ENCODE data around the gene ZFAND2B.

ZFAND2B gene

DNA sequence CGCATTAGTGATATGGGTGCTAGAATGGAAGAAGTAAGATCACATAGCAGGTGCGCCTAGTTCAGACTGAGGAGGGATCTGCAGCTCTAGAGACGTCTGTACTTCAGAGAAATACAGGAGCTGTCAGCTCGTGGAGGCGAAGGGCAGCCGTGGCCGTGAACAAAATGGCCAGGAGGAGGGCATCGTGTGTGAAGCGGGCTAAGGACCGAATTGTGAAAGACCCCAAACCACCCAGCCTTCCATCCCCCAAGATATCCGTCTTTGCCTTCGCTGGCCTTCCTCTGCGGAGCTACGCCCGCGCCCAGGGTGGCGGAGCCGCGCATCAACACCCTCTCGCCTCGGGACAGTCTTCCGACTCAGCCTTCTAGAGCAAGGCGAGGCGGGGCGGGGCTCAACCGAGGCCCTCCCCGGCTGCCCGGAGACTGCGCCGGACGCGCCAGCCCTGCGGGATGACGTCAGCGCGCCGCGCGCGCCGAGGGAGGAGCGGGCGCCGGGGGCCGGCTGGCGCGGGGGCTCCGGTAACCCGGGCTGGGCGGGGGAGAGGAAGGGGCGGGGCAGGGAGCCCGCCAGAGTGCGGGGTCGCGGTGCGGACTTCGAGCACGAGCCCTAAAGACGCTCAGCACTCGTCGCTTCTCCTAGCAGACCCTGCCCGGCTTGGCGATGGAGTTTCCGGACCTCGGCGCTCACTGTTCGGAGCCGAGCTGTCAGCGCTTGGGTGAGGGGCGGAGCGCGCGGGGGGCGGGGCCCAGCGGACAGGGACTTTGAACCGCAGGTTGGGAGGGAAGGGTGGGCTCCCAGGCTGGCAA lies at the start of gene ZFAND2B:
ZFAND2B (plus strand) TSS at position 455 of the 806 bp plus-strand sequence; CDS start at position 661, 206 bp downstream.
- DNase-seq, result peak; percentile 74

DNA sequence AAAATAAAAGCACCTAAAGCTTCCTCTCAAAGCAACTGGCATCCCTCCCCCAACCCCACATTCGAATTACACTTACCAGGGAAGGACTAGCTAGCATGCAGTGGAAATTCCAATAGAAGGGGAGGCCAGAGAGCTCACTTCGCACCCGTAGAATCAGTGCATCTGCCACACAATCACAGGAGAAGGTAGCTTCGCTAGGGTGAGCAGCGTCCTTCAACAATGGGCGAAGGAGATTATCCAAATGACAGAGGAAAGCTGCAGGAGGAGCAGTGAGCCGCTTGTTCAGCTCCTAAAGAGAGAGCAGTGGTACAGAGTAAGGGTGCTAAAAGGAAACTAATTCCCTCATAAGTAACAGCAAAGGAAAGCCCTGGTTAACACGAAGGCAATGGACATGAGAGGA lies 49.2 kb upstream of the ZFAND2B start:
- DNase-seq, result no peak

DNA sequence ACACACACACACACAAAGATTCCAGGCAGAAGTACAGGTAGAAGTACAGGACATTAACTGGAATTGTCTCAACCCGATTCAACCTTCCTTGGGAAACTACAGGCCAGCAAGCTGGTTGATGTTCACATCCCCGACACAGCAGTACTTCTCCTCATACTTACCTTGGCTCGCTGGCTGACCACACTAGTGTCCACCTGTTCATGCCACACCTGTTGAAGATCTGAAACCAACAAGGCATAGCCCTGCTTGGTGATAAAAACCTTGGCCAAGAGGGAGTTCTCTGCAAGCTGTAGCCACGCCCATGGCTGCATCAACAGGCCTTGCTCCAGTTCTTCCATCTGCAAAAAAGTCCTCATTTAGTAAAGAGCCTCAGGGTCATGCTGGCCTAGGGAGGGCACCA lies 48.6 kb upstream of the ZFAND2B start:
- no peak for DNase-seq

DNA sequence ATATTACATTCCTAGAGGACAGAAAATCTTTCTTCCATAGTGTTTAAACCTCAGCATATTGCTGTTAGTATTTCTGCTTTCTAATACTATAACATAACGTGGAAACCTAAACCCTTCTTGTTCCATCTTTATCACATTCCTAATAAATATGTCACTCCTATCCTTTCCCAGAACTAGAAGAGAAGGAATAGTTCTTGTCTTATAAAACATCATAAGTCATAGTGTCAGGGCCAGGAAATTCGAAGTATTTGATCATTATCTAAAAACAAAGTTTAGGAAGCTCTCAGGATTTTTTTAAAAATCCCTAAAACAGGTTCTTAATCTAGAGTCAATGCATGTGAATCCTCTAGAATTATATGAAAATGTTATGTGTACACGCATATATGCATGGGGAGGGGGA lies 48.0 kb upstream of the ZFAND2B start:
- no peak for DNase-seq

DNA sequence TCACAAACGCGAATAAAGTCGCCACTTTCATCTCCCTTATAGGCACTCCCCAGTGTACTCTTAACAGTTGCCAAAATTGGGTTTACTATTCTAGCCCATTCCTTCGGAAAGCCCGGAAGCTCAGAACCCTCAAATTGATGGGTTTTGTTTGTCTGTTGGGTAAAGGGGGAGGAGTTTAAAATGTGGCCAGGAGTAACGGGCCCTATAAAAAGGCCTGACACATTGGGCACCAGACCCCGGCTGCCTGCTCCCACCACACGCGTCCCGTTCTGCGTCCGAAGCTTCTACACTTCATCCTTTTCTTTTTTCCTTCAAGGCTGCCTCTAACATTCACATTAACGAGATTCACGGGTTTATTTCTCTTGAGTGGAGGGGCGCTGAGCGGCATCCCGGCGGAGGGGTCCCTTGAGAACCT lies 46.8 kb upstream of the ZFAND2B start:
- DNase-seq, result no peak

DNA sequence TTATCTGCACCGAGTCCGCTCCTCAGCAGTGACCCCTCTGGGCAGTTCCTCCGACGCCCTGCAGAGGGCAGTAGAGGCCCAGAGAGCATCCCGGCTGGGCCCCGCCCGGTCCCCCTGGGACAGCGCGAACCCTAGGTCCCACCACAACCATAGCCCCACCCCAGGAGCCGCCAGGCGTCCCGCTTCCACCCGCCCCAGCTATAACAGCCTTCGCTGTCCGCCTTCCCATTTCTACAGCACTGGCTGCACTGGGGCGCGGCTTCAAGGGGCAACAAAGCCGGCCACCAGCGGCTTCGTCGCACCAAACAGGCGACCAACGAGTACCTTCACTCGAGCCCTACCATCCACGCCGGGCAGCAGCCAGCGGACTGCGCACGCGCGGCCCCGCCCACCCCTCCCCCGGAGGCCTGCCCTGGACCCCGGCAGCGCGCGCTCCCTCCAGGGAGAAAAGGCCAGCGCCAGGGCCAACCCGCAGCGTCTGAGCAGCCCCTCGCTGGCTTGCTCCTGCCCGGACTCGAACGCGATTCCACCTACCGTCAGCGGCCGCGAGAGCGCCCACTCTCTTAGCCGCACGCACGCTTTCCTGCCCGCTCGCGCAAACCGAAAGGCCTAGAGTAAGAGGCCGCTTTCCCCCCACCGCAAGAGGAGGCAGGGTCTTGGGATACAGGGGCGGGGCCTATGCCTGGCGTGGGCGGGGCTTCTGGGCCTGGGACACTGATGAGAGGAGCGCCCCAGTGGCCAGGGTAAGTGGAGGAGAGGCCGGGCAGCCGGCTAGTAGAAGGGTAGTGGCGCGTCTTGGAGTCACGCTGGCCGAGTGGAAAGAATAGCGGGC lies 46.2 kb upstream of the ZFAND2B start, which contains the start of gene NHEJ1:
NHEJ1 (minus strand) TSS at position 630 of the 832 bp plus-strand sequence. CDS start 2,453 bp downstream, outside the sequence.
- DNase-seq, result peak; percentile 86

DNA sequence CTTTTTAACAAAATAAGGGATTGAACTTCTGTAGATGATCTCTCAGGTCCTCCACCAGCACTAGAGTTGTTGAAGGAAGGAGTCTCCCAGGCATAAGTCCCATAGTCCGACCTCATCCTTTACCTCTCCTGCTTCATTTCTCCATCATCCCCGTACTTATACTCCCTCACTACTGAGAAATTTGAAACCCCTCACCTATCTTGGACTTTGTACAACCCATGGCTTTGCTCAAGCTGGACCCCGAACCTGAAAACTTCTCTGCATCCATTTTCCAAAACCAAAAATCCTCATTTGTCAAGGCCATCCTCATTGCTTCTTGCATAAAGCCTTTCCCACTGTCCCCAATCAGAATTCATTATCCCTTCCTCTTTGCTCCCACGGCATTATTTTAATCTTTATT lies 45.5 kb upstream of the ZFAND2B start:
- no peak for DNase-seq

GRCh38 chr2:219163156-219163555 lies 43.4 kb upstream of the ZFAND2B start:
- DNase-seq, result no peak

- DNase-seq, result no peak
Measured at GRCh38 chr2:219165058-219165911, 41.3 kb upstream of the ZFAND2B start.

- DNase-seq, result no peak
Measured at GRCh38 chr2:219167997-219168396, 38.6 kb upstream of the ZFAND2B start.

DNA sequence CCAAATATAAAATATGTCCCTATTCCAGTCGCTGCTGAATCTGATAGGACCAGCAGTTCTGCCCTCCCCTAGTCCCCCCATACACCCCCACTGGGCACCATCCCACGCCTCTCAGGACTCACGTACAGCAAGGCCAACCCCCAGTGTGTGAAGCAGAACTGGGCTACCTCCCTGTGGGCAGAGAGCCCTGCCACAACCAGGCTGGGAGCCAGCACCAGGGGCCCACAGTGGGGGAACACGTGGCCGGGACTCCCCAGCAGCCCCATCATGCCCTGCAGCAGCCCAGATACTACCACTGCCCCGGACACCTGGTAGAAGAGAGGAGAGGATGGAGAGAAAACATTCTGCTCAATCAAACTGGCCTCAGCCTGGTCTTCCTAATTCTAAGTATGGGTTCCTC lies 38.1 kb upstream of the ZFAND2B start:
- no peak for DNase-seq

- DNase-seq, result no peak
Measured at GRCh38 chr2:219168932-219169331, 37.6 kb upstream of the ZFAND2B start.

- no peak for DNase-seq
Measured at GRCh38 chr2:219169930-219170654, 36.5 kb upstream of the ZFAND2B start, which contains the start of gene SLC23A3. Gene SLC23A3 (minus strand): TSS chr2:219170029. CDS start chr2:219169984, 45 bp downstream.

- DNase-seq, result no peak
Measured at GRCh38 chr2:219171231-219171651, 35.3 kb upstream of the ZFAND2B start.

- DNase-seq, result no peak
Measured at GRCh38 chr2:219172231-219173154, 34.1 kb upstream of the ZFAND2B start.

DNA sequence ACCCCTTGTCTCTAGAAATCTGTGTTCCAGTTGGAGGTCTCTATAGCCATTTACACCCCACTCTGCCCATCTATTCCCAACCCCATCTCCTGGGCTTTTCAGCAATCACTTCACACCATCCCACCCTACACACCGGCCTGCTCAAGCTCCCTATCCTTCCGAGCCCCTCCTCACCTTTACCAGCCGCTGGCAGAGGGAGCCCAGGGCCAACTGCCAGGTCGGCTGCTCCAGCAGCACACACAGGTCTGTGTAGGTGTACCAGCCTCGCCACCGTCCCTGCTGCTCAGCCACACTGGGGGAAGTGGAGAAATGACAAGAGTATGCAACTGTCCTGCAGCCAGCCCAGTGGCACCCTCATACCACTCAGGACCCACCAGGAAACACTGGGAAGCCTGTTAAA lies 33.4 kb upstream of the ZFAND2B start:
- no peak for DNase-seq

- DNase-seq, result no peak
Measured at GRCh38 chr2:219174146-219174545, 32.4 kb upstream of the ZFAND2B start.

DNA sequence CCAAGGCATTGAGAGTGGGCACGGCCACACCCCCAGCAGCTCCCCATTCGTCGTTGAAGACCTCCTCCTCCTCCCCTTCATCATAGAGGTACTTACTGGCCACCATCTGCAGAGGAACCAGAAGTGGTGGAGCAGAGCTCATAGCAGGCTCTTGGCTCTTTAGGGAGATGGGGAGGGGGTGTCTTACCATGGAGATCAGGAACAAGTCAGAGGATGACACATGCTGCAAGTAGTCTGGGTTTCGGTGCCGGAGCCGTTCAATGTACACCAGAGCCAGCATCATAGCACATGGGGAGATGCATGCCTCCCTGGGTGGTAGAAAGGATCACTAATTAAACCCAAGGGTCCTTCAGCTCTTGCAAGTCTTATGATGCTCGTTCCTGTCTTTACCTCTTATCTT lies 31.8 kb upstream of the ZFAND2B start:
- DNase-seq, result no peak

- DNase-seq, result no peak
Measured at GRCh38 chr2:219175486-219175885, 31.1 kb upstream of the ZFAND2B start.

DNA sequence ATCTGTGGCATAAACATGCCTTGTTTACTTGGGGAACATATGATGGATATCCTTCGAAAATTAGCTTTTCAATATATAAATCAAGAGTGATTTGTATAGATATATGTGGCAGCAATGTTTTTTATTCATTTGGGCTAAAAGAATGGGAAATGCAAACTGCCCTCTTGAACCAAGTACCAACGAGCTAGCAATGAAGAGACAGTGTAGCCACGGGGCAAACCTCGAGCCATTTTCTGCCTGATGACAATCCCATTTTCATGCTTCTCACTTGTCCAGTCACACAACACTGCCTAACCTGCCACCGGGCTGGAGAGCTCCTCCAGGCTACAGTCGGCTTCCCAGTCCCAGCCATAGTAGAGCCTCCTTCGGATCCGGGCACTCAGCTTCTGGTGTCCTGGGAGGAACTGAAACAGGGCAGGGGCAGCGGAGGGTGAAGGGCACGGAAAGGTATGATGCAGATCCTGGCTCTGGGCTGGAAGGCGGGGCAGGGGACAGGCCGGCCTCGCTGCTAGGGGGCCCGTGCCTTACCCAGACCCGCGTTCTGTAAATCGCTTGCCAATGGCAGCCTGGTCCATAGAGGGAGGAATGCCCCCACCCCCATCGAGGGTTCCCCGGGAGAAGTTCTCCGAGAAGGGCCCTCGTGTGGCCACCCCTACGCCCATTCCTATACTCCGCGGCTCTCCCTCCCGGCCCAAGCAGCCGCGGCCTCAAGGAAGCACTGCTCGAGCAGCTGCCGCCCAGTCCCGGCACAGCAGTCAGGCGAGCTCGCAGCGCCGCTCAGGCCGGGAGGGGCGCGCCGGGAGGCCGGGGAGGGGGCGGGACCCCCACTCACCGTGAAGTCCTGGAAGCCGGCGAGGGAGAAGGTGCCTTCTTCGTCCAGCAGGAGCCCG lies 30.4 kb upstream of the ZFAND2B start:
- no peak for DNase-seq

Data from cortex of kidney (tissue), 1 donor.